ENCODE measurements around the gene SMNDC1.

DNA sequence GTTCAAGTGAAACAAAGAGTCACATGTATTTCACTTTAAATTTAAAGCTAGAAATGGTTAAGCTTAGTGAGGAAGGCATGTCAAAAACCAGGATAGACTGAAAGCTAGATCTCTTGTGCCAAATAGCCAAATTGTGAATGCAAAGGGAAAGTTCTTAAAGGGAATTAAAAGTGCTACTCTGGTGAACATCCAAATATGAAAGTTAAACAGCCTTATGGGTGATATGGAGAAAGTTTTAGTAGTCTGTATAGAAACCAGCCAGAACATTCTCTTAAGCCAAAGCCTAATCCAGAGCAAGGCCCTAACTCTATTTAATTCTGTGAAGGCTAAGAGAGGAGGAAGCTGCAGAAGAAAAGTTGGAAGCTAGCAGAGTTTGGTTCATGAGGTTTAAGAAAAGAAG is 50.3 kb downstream of the SMNDC1 start:
- TF ChIP-seq, protein P1, sequence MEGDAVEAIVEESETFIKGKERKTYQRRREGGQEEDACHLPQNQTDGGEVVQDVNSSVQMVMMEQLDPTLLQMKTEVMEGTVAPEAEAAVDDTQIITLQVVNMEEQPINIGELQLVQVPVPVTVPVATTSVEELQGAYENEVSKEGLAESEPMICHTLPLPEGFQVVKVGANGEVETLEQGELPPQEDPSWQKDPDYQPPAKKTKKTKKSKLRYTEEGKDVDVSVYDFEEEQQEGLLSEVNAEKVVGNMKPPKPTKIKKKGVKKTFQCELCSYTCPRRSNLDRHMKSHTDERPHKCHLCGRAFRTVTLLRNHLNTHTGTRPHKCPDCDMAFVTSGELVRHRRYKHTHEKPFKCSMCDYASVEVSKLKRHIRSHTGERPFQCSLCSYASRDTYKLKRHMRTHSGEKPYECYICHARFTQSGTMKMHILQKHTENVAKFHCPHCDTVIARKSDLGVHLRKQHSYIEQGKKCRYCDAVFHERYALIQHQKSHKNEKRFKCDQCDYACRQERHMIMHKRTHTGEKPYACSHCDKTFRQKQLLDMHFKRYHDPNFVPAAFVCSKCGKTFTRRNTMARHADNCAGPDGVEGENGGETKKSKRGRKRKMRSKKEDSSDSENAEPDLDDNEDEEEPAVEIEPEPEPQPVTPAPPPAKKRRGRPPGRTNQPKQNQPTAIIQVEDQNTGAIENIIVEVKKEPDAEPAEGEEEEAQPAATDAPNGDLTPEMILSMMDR (IDR thresholded peaks at IDR 0.05) = no peak
- TF ChIP-seq POLR2A (IDR thresholded peaks at IDR 0.05) = no peak
- TF ChIP-seq POLR2AphosphoS5 (IDR thresholded peaks at IDR 0.05) = no peak
